HG02870 (cell line): ENCODE measurements around the gene RNF180.
A peak's percentile ranks its signal among the peaks of the same experiment; 100 is the strongest.

Source experiments
- ATAC-seq: cut with Tn5 transposase; IDR thresholded peaks from one replicate; pipeline ENCODE4 v1.9.1; 2021; ENCODE audit warnings: mild to moderate bottlenecking, moderate library complexity; ENCODE audit not compliant: unreplicated experiment

The RNF180 gene

DNA sequence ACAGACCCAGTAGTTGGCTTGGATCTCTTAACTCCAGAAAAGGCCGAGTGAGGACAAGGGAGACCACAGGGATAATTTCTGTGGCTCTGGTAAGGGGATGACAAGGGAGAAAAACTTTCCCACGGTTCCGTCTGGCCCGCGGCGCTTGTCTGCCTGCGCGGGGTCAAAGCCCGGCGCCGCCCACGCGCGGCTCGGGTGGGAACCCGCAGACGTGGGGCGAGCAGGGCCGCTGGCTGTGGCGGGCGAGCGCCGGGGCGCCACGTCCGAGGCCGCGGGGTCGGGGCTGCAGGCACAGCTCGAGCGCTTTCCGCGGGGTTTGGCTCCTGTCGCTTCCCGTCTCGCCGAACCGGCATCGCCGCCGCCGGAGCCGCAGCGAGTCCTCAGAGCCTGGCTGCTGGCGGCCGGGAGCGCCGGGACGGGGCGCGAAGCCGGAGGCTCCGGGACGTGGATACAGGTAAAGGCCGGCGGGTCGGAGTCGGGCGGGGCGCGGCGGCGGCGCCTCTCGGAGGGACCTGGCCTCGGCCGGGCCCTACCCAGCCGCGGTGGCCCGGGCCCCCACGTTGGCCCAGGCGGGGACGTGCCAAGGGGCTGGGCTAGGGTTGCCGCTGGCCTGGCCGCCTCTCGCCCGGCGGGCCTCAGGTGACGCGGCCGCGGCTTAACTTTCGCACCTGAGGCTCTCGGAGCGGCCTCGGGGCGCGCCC is at the start of gene RNF180:
TSS of gene RNF180 (plus strand) at position 344 of the 701 bp plus-strand sequence. CDS start 34,965 bp downstream, outside the sequence.
- no peak for ATAC-seq

DNA sequence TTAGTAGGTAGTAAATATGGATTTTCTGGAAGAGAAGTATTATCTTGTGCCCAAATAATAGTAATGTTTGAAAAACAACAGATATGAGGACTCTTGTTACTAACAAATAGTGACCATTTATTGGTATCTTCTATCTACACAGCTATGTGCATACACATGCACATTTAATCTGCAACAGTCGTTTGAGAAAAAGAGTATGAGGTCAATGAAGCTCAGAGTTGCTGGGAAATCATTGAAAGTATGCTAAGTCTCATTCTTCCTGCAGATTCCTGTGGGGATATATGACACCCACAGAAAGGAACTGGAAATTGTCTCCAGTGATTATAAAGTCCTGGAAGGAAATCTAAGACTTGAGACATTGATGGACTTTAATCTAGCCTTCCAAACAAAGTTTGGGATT is 40.1 kb upstream of the RNF180 start:
- ATAC-seq = no peak

DNA sequence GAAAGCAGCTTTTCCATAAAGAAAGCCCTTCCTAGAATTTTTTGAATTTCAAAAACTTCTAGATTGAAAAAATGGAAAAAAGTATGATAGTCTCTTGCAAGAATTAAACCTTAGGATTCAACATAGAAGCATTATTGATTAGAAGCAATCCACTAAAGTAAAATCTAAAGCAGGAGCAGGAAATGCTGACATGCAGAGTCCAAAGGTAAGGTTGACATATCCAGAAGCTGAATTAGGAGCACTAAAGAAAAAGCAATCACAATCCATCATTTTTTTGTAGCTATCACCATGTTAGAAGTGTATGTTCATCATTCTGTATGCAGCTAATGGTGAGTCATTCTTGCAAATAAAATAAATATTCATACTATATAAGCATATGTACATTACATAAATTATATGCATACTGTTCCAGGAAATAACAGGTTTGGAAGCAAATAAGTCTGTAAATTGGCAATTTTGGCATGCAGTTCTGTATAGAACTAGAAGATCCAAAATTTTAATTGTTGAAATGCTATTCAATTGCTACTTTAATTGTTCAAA is 39.4 kb upstream of the RNF180 start:
- no peak for ATAC-seq

DNA sequence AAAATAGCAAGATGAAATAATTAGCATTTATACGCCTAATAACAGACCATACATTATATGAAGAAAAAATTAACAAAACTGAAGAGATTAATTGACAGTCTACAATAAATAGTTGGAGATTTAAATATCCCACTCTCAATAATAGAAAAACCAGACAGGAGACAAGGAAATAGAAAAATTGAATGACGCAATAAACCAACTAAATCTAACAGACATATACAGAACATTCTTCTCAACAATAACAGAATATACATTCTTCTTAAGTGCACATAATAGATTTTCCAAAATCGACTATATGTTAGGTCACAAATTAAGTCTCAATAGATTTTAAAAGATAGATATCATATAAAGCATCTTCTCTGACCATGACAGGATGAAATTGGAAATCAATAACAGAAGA is 25.6 kb upstream of the RNF180 start:
- ATAC-seq = no peak

DNA sequence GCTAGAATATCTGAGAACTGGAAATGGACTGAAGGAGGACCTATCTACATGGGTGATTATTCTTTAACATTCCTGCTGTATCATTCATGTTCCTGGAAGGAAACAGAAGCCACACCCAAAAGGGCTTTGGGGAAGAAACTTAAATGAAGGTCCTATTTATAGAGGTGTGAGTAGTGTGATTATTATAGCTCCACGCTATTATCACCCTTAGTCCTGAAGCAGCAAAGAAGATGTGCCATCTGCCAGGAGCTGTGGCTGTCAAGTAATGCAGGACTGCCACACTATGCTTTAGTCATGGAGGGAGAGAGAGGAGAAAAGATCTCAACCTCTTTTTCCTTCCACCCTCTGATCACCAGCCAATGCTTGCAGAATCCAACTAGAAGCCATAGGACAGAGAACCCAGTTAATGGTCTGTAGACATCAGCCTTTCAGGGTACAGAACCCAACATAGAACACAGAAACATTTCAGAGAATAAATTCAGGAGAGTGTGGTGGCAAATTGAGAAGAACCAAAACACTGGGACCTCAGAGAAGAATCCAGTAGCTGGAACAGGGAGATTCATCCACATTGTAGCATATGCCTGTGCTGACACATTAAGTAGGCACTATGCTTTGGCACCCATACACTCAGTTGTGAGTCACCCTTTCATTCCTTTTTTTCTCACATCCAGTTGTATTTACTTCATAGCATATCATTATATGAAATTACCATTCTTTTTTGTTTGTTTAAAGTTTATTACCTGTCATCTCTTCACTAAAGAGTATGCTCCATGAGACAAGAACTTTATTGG is 21.0 kb upstream of the RNF180 start:
- no peak for ATAC-seq

- ATAC-seq = no peak
Measured at GRCh38 chr5:64145216-64145895, 20.3 kb upstream of the RNF180 start.

- no peak for ATAC-seq
Measured at GRCh38 chr5:64147379-64147778, 18.3 kb upstream of the RNF180 start.

DNA sequence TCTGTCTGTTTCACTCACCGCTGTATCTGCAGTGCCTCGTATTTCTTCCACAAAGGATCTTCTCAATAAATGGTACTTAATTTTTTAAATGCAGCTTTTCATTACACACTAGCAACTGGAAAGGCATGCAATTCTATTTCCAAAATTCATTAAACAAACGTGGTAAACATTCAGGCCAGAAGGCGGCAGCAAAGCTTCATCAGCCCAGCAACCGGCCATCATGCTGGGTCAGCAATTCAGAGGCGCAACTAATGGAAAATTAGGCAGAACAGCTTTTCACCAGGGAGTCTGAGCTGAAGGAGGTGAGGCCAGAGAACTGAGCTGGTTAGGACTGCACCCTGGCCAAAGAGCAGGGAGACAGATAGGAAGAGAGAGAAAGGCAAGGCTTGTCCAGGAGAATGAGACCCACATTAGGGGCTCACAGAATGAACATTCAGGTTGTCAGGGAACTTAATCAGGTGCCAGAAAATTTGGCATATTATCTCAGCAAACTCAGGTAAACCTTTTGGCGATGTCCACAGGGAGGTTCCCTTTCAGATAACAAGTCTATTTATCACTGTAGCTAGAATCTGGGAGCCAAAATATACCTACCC is 17.7 kb upstream of the RNF180 start:
- peak; percentile 56 for ATAC-seq

GRCh38 chr5:64149268-64149667 is 16.4 kb upstream of the RNF180 start:
- no peak for ATAC-seq

DNA sequence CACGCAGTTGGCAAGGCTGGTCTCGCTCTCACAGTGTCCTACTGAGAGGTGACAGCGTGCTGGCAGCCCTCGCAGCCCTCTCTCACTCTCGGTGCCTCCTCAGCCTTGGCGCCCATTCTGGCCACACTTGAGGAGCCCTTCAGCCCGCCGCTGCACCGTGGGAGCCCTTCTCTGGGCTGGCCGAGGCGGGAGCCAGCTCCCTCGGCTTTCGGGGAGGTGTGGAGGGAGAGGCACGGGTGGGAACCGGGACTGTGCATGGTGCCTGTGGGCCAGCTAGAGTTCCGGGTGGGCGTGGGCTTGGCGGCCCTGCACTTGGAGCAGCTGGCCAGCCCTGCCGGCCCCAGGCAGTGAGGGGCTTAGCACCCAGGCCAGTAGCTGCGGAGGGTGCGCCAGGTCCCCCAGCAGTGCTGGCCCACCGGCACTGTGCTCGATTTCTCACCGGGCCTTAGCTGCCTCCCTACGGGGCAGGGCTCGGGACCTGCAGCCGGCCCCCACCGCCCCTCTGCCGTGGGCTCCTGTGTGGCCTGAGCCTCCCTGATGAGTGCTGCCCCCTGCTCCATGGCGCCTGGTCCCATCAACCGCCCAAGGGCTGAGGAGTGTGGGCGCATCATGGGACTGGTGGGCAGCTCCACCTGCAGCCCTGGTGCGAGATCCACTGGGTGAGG is 15.7 kb upstream of the RNF180 start:
- no peak for ATAC-seq

DNA sequence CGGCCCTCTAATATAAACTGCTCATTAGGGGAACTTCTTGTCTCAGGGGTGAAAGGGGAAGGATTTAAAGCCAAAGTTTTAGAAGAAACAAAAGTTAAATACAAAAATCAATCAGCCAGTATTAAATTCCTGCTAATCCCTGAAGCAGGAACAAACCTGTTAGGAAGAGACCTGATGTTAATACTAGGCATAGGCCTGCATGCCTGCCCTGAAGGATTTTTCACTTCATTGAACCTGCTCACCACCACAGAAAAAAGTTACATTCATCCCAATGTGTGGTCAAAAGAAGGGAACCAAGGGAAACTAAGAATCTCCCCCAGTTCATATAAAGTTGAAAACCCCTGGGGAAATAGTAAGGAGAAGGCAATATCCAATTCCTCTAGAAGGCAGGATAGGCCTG is 9.4 kb upstream of the RNF180 start:
- ATAC-seq = no peak

- ATAC-seq = no peak
Measured at GRCh38 chr5:64158827-64159226, 6.8 kb upstream of the RNF180 start.

DNA sequence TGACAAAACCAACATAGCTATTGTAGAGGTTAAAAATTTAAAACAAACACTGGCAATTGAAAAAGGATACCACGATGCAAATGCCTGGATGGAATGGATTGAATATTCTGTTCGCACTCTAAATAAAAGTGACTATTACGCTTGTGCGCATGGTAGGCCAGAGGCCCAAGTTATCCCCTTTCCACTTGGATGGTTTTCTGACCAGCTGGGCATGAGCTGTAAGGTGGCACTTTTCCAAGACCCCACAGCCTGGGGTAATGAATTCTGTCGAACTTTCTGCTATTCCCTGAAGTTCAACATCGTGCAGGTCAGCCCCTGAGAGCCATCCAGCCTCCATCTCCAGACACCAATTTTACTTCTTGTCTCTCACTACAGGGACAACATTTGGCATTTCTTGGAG is 5.4 kb upstream of the RNF180 start:
- no peak for ATAC-seq

DNA sequence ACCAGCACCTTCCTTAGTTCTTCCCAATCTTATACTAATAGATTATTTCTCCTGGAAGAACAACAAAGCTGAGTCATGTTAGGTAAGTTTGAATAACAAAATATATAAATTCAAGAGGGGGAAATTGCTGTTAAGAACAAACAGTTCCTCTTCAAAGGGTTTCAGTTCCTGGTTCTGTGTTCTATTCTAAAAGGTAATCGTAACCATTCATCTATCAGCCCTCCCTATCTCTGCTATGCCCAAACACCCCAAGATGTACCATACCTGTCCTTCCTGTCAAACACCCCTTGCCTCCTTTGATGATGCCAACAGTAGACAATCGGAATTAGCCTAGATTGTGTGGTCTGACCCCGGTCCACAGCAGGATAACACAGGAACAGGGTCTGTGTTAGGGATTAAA is 4.2 kb upstream of the RNF180 start:
- ATAC-seq = no peak

- ATAC-seq = no peak
Measured at GRCh38 chr5:64163135-64163534, 2.5 kb upstream of the RNF180 start.

DNA sequence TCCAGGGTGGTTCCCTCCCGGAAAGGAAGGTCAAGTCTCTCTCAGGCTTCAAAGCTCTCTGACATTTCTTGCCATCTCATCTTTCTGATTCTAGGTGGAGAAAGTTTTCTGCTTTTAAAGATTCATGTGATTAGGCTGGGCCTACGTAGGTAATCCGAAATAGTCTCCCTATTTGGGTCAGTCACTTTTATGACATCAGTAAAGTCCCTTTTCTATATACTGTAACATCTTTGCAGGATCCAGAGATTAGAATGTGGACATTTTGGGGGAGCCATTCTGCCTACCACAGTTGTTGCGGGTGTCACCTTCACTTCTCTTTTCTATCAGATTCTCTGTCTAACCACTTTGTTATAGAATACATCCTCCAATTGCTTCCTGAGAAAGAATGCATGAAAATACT is 1.9 kb upstream of the RNF180 start:
- no peak for ATAC-seq

GRCh38 chr5:64164166-64164565 is 1.5 kb upstream of the RNF180 start:
- ATAC-seq = no peak

GRCh38 chr5:64165160-64165499 is 513 bp upstream of the RNF180 start:
- no peak for ATAC-seq

DNA sequence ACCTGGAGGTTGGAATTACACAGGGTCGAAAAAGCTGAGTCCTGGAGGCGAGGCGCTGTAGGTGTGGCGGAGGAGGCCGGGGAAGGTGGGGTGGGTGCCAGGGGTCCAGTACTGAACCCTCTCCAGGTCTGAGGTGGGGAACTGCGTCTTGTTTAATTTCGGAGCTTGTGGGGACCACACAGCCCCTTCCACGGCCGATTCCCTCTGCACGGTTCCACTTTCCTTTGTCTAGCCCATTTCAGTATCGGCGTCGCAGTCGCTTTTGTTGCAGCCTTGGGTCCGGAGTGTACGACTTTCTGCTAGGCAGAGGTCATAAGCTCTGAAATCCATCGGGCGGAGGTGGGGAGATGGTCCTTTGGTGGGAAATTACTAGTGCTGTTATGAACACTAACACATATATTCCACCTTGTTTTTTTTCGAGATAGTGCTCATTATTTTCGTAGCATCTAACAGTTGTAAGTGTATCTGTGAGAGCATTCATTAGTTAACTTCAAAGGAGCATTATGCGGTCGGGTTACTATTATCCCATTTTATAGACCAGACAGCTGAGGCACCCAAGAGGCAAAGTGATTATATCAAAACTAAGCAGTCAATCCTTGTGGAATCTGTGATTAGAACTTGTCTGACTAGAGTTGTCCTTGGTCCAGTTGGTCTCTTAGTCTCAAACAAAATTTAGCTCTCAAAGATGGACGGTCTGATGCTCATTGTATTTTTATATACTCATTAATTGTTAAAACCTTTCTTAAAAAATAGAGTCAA is 737 bp downstream of the RNF180 start:
- no peak for ATAC-seq

DNA sequence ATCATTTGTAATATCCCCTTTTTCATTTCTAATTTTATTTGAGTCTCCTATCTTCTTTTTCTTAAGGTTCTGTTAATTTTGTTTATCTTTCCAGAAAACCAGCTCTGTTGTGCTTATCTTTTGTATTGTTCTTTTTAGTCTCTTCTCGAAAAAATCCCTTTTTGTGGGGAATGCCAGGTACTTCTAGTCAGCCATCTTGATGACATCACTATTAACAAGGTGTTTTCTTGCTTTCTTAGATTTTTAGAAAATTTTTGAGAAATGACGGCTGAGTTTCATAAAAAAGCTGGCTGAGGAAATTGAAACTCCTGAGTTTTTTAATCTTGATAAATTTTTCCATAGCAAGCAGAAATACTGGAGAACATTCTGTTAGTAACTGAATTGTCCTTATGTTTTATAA is 10.7 kb downstream of the RNF180 start:
- no peak for ATAC-seq
